Neural cell (in vitro differentiated cells): ENCODE measurements around the gene NCLN. TPM values are rescaled to one million over a fixed set of nuclear protein-coding genes. Genes with fewer than 3 reads are reported as not detected.

Experiments
- H2AFZ ChIP-seq: fragments of 200-600, 300-800 bp; sonication (generic), shearing (Covaris generic); 2 replicates; pipeline ENCODE4 v1.6.0; 2014; ENCODE audit warnings: low read depth, mild to moderate bottlenecking, antibody characterized with exemption, low read length, moderate library complexity
- H3F3A ChIP-seq: fragments of 200-600 bp; shearing (Covaris generic); 2 replicates; pipeline ENCODE4 v1.6.1; 2016; ENCODE audit warnings: mild to moderate bottlenecking, moderate library complexity, mixed read lengths, antibody characterized with exemption, low read length; ENCODE audit not compliant: insufficient read depth, poor library complexity, severe bottlenecking
- H3K27ac ChIP-seq: fragments of 200-600, 300-800 bp; sonication (generic), shearing (Covaris generic); 2 replicates; pipeline ENCODE4 v1.5.1; 2014; ENCODE audit warnings: mild to moderate bottlenecking, low read length, moderate library complexity
- H3K27me3 ChIP-seq: fragments of 300-800, 200-600 bp; sonication (generic), shearing (Covaris generic); 2 replicates; pipeline ENCODE4 v1.6.0; 2014; ENCODE audit warnings: mild to moderate bottlenecking, low read depth, low read length, moderate library complexity; ENCODE audit not compliant: insufficient read depth
- H3K36me3 ChIP-seq: fragments of 300-800, 200-600 bp; sonication (generic), shearing (Covaris generic); 2 replicates; pipeline ENCODE4 v1.5.1; 2014; ENCODE audit warnings: mild to moderate bottlenecking, antibody characterized with exemption, low read length, moderate library complexity; ENCODE audit not compliant: insufficient read depth
- H3K4me2 ChIP-seq: fragments of 300-800, 200-600 bp; sonication (generic), shearing (Covaris generic); 2 replicates; pipeline ENCODE4 v1.6.0; 2014; ENCODE audit warnings: mild to moderate bottlenecking, low read length
- H3K4me3 ChIP-seq: fragments of 300-800, 200-600 bp; sonication (generic), shearing (Covaris generic); 2 replicates; pipeline ENCODE4 v1.5.1; 2014; ENCODE audit warnings: mild to moderate bottlenecking, low read length, moderate library complexity
- H3K79me2 ChIP-seq: fragments of 200-600 bp; shearing (Covaris generic); replicated peaks from 2 replicates; pipeline ENCODE4 v1.6.0; 2014; ENCODE audit warnings: mild to moderate bottlenecking, low read length, moderate library complexity; ENCODE audit not compliant: insufficient read depth
- H3K9ac ChIP-seq: fragments of 300-800, 200-600 bp; sonication (generic), shearing (Covaris generic); 2 replicates; pipeline ENCODE4 v1.6.1; 2016; ENCODE audit warnings: mild to moderate bottlenecking, low read length, mixed read lengths
- H3K9me2 ChIP-seq: fragments of 200-600 bp; shearing (Covaris generic); 2 replicates; pipeline ENCODE4 v1.6.1; 2016; ENCODE audit warnings: mild to moderate bottlenecking, low read length, mixed read lengths; ENCODE audit not compliant: insufficient read depth
- H3K9me3 ChIP-seq: fragments of 200-600, 300-800 bp; sonication (generic), shearing (Covaris generic); 2 replicates; pipeline ENCODE4 v1.6.1; 2016; ENCODE audit warnings: mild to moderate bottlenecking, mixed run types, low read length, moderate library complexity, mixed read lengths
- H4K20me1 ChIP-seq: fragments of 200-600 bp; shearing (Covaris generic); 2 replicates; pipeline ENCODE4 v1.6.1; 2016; ENCODE audit warnings: mild to moderate bottlenecking, mixed run types; ENCODE audit not compliant: insufficient read depth
- EP300 ChIP-seq: fragments of 450-650 bp; conservative IDR thresholded peaks from 2 replicates; pipeline ENCODE4 v1.6.1; 2014; ENCODE audit warnings: antibody characterized with exemption, mild to moderate bottlenecking, moderate library complexity; ENCODE audit not compliant: poor library complexity, severe bottlenecking
- EZH2 ChIP-seq: fragments of 200-600, 300-800 bp; shearing (Covaris generic), sonication (generic); IDR thresholded peaks from 2 replicates; pipeline ENCODE4 v1.6.1; 2014; ENCODE audit warnings: antibody characterized with exemption, low read length, borderline replicate concordance, mild to moderate bottlenecking; ENCODE audit not compliant: insufficient read depth, poor library complexity, severe bottlenecking
- MXI1 ChIP-seq: fragments of 450-650 bp; conservative IDR thresholded peaks from 2 replicates; pipeline ENCODE4 v1.6.1; 2014; ENCODE audit warnings: antibody characterized with exemption, mild to moderate bottlenecking; ENCODE audit not compliant: poor library complexity, severe bottlenecking
- POLR2AphosphoS5 ChIP-seq: IDR thresholded peaks from 2 replicates; pipeline ENCODE4 v1.6.1; 2012
- RAD21 ChIP-seq: fragments of 450-650 bp; conservative IDR thresholded peaks from 2 replicates; pipeline ENCODE4 v1.6.1; 2014; ENCODE audit warnings: antibody characterized with exemption, mild to moderate bottlenecking, moderate library complexity
- SMC3 ChIP-seq: fragments of 450-650 bp; conservative IDR thresholded peaks from 2 replicates; pipeline ENCODE4 v1.6.1; 2014; ENCODE audit warnings: antibody characterized with exemption, mild to moderate bottlenecking, moderate library complexity; ENCODE audit not compliant: poor library complexity
- TAF1 ChIP-seq: IDR thresholded peaks from 2 replicates; pipeline ENCODE4 v1.6.1; 2012; ENCODE audit warnings: low read depth
- polyA plus RNA-seq: library from polyadenylated mRNA; depleted of rRNA; stranded (reverse); fragments of >200 nt; gene quantifications from 2 replicates; pipeline ENCODE4 v1.2.3, GENCODE V29; 2014
- TF ChIP-seq, protein P1 (sequence below): fragments of 450-650 bp; IDR thresholded peaks from 2 replicates; pipeline ENCODE4 v1.5.1; 2014; ENCODE audit warnings: antibody characterized with exemption, mild to moderate bottlenecking, moderate library complexity; ENCODE audit not compliant: poor library complexity, severe bottlenecking
- TF ChIP-seq, protein P2 (sequence below): IDR thresholded peaks from 2 replicates; pipeline ENCODE4 v1.6.1; 2012; ENCODE audit warnings: borderline replicate concordance

Gene NCLN
- polyA plus RNA-seq, 1 donor from 2014 or later: 23.5 TPM

GRCh38 chr19:3196064-3196932 is 10.6 kb downstream of the NCLN start:
- Histone ChIP-seq H3K27ac (no peak overlapping the region), H4K20me1 (no peaks in the 10 kb centered on the region), H3K4me2 (no peak overlapping the region), H3K9me2 (no peaks in the 10 kb centered on the region), H2AFZ (no peak overlapping the region), H3K27me3 (no peaks in the 10 kb centered on the region), H3F3A (no peaks in the 10 kb centered on the region), H3K9ac (no peak overlapping the region), H3K4me3 (no peak overlapping the region), H3K36me3 (no peaks in the 10 kb centered on the region), H3K79me2 (no peaks in the 10 kb centered on the region), H3K9me3 (no peaks in the 10 kb centered on the region)
- no peak for TF ChIP-seq MXI1
- TF ChIP-seq, protein P1, sequence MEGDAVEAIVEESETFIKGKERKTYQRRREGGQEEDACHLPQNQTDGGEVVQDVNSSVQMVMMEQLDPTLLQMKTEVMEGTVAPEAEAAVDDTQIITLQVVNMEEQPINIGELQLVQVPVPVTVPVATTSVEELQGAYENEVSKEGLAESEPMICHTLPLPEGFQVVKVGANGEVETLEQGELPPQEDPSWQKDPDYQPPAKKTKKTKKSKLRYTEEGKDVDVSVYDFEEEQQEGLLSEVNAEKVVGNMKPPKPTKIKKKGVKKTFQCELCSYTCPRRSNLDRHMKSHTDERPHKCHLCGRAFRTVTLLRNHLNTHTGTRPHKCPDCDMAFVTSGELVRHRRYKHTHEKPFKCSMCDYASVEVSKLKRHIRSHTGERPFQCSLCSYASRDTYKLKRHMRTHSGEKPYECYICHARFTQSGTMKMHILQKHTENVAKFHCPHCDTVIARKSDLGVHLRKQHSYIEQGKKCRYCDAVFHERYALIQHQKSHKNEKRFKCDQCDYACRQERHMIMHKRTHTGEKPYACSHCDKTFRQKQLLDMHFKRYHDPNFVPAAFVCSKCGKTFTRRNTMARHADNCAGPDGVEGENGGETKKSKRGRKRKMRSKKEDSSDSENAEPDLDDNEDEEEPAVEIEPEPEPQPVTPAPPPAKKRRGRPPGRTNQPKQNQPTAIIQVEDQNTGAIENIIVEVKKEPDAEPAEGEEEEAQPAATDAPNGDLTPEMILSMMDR: no peak
- TF ChIP-seq SMC3: no peak
- TF ChIP-seq, protein P2, sequence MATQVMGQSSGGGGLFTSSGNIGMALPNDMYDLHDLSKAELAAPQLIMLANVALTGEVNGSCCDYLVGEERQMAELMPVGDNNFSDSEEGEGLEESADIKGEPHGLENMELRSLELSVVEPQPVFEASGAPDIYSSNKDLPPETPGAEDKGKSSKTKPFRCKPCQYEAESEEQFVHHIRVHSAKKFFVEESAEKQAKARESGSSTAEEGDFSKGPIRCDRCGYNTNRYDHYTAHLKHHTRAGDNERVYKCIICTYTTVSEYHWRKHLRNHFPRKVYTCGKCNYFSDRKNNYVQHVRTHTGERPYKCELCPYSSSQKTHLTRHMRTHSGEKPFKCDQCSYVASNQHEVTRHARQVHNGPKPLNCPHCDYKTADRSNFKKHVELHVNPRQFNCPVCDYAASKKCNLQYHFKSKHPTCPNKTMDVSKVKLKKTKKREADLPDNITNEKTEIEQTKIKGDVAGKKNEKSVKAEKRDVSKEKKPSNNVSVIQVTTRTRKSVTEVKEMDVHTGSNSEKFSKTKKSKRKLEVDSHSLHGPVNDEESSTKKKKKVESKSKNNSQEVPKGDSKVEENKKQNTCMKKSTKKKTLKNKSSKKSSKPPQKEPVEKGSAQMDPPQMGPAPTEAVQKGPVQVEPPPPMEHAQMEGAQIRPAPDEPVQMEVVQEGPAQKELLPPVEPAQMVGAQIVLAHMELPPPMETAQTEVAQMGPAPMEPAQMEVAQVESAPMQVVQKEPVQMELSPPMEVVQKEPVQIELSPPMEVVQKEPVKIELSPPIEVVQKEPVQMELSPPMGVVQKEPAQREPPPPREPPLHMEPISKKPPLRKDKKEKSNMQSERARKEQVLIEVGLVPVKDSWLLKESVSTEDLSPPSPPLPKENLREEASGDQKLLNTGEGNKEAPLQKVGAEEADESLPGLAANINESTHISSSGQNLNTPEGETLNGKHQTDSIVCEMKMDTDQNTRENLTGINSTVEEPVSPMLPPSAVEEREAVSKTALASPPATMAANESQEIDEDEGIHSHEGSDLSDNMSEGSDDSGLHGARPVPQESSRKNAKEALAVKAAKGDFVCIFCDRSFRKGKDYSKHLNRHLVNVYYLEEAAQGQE: no peak
- no peak for TF ChIP-seq EP300
- no peak for TF ChIP-seq RAD21
- no peak for TF ChIP-seq POLR2AphosphoS5
- no peak for TF ChIP-seq EZH2
- TF ChIP-seq TAF1: no peak

GRCh38 chr19:3196933-3197205 is 11.1 kb downstream of the NCLN start:
- no peaks in the 10 kb centered on the region for H3F3A ChIP-seq
- H2AFZ ChIP-seq: no peak overlapping the region
- H4K20me1 ChIP-seq: no peaks in the 10 kb centered on the region
- H3K4me2 ChIP-seq: no peak overlapping the region
- H3K27ac ChIP-seq: no peak overlapping the region
- H3K79me2 ChIP-seq: no peaks in the 10 kb centered on the region
- H3K9me3 ChIP-seq: no peaks in the 10 kb centered on the region
- H3K36me3 ChIP-seq: no peaks in the 10 kb centered on the region
- H3K27me3 ChIP-seq: no peaks in the 10 kb centered on the region
- H3K9me2 ChIP-seq: no peaks in the 10 kb centered on the region
- H3K4me3 ChIP-seq: no peak overlapping the region
- TF ChIP-seq TAF1 (no peak), SMC3 (no peak), RAD21 (no peak)
- H3K9ac ChIP-seq: no peak overlapping the region
